HEK293 (cell line): ENCODE measurements around the gene TSC2.

ENCODE experiments used
- ATF2 ChIP-seq: fragments of 450-650 bp; formaldehyde crosslinking; IDR thresholded peaks from 2 replicates; pipeline ENCODE4 v1.5.1; 2016; ENCODE audit warnings: missing biosample characterization, missing genetic modification characterization, low read depth
- CTCF ChIP-seq: fragments of 450-650 bp; formaldehyde crosslinking; IDR thresholded peaks from 2 replicates; pipeline ENCODE4 v1.5.1; 2016; ENCODE audit warnings: missing biosample characterization, missing genetic modification characterization
- TRIM28 ChIP-seq: IDR thresholded peaks from 2 replicates; pipeline ENCODE4 v1.6.1; 2011; ENCODE audit warnings: low read length, control low read depth, borderline replicate concordance
- ZBTB11 ChIP-seq: fragments of 450-650 bp; formaldehyde crosslinking; conservative IDR thresholded peaks from 2 replicates; pipeline ENCODE4 v1.5.1; 2016; ENCODE audit warnings: low read depth, missing biosample characterization, missing genetic modification characterization
- ZBTB8A ChIP-seq: fragments of 450-650 bp; formaldehyde crosslinking; IDR thresholded peaks from 2 replicates; pipeline ENCODE4 v1.5.1; 2016; ENCODE audit warnings: missing biosample characterization, missing genetic modification characterization
- ZNF174 ChIP-seq: fragments of 450-650 bp; formaldehyde crosslinking; IDR thresholded peaks from 2 replicates; pipeline ENCODE4 v1.5.0; 2017; ENCODE audit warnings: missing biosample characterization, mild to moderate bottlenecking, missing genetic modification characterization
- ZNF274 ChIP-seq, 2 experiments: fragments of 200-500 bp in 1 of 2; fragments of 450-650 bp in 1 of 2; sonication (Bioruptor generic) in 1 of 2; formaldehyde crosslinking in 1 of 2; IDR thresholded peaks; 2 replicates each; pipeline versions ENCODE4 v1.5.1 to v1.6.1; 2014 to 2016; ENCODE audit warnings: borderline replicate concordance in 1 of 2, inconsistent platforms in 1 of 2, low read length in 1 of 2, missing biosample characterization in 1 of 2, missing genetic modification characterization in 1 of 2
- ZNF350 ChIP-seq: fragments of 450-650 bp; formaldehyde crosslinking; IDR thresholded peaks from 2 replicates; pipeline ENCODE4 v1.5.0; 2017; ENCODE audit warnings: missing biosample characterization, mild to moderate bottlenecking, missing genetic modification characterization
- ZNF354C ChIP-seq: fragments of 450-650 bp; formaldehyde crosslinking; IDR thresholded peaks from 2 replicates; pipeline ENCODE4 v1.5.1; 2016; ENCODE audit warnings: missing biosample characterization, missing genetic modification characterization, low read depth, borderline replicate concordance
- ZNF449 ChIP-seq: fragments of 450-650 bp; formaldehyde crosslinking; IDR thresholded peaks from 2 replicates; pipeline ENCODE4 v1.5.1; 2017; ENCODE audit warnings: missing biosample characterization, mild to moderate bottlenecking, missing genetic modification characterization, moderate library complexity
- ZSCAN16 ChIP-seq: fragments of 450-650 bp; formaldehyde crosslinking; IDR thresholded peaks from 2 replicates; pipeline ENCODE4 v1.5.1; 2016; ENCODE audit warnings: missing biosample characterization, missing genetic modification characterization
- ZSCAN30 ChIP-seq: fragments of 450-650 bp; IDR thresholded peaks from 2 replicates; pipeline ENCODE4 v1.5.1; 2018; ENCODE audit warnings: missing biosample characterization, mild to moderate bottlenecking, missing genetic modification characterization, moderate library complexity
- ZSCAN4 ChIP-seq: fragments of 450-650 bp; formaldehyde crosslinking; IDR thresholded peaks from 2 replicates; pipeline ENCODE4 v1.5.1; 2017; ENCODE audit warnings: missing biosample characterization, missing genetic modification characterization

- TF ChIP-seq ZNF350 (tag by site-specific recombination) (no peak), ZSCAN30 (tag by site-specific recombination) (no peak), ZSCAN16 (no peak), CTCF (tag by site-specific recombination) (no peak), ZNF174 (tag by site-specific recombination) (no peak), ZBTB11 (tag by site-specific recombination) (no peak), ZNF274 (IDR thresholded peaks at IDR 0.05; ENCODE audit: low read length) (no peak), ZNF274 (tag by site-specific recombination; IDR thresholded peaks at IDR 0.05; ENCODE audit: borderline replicate concordance) (no peak), TRIM28 (no peak), ZBTB8A (tag by site-specific recombination) (no peak), ATF2 (no peak), ZSCAN4 (tag by site-specific recombination) (no peak), ZNF449 (tag by site-specific recombination) (no peak), ZNF354C (tag by site-specific recombination) (no peak)
Observed at GRCh38 chr16:2083876-2084780, 36.3 kb downstream of the TSC2 start.
